PC-9 (cell line): ENCODE results near the gene ZBTB7A. TPM values are rescaled to one million over a fixed set of nuclear protein-coding genes. Genes with fewer than 3 reads are reported as not detected.
"Not testable (repeated sequence)": the region's sequence is repeated elsewhere in the genome, so short reads cannot be mapped to it uniquely, and the experiment has no call there.

Experiments
- BruUV-seq: library from RNA; stranded (reverse); fragments of 400-500 nt; replicated peaks from 2 replicates; lab custom pipeline; 2021; lab: Mats Ljungman, UMichigan
- CTCF ChIA-PET: fragments of 300-600 bp; sonication (Branson Sonifier 250); formaldehyde crosslinking; loops from one replicate; lab custom pipeline; 2022; ENCODE audit warnings: antibody characterized with exemption; lab: Charles Lee
- POLR2A ChIA-PET: fragments of 300-600 bp; sonication (Branson Sonifier 250); formaldehyde crosslinking; loops from one replicate; lab custom pipeline; 2022; ENCODE audit warnings: antibody characterized with exemption; ENCODE audit not compliant: unreplicated experiment; lab: Charles Lee
- DNase-seq, 2 experiments: peaks; one replicate each; pipeline versions ENCODE4 v3.0.0 to v3.0.0-alpha.2; 2015 to 2022; ENCODE audit warnings: mixed read lengths in 1 of 2
- H2AFZ ChIP-seq: fragments of 200-600 bp; sonication (generic); 2 replicates; pipeline ENCODE4 v1.8.1; 2017; ENCODE audit warnings: antibody characterized with exemption
- H3F3A ChIP-seq: fragments of 200-600 bp; sonication (generic); 2 replicates; pipeline ENCODE4 v1.8.1; 2017; ENCODE audit warnings: antibody characterized with exemption, mild to moderate bottlenecking, low read depth; ENCODE audit not compliant: insufficient read depth
- H3K27ac ChIP-seq: fragments of 200-600 bp; sonication (generic); 2 replicates; pipeline ENCODE4 v1.6.1; 2016; ENCODE audit warnings: mixed run types
- H3K27me3 ChIP-seq: fragments of 200-600 bp; sonication (generic); 2 replicates; pipeline ENCODE4 v1.6.1; 2016; ENCODE audit warnings: low read depth, mixed run types; ENCODE audit not compliant: insufficient read depth
- H3K36me3 ChIP-seq: fragments of 200-600 bp; sonication (generic); 2 replicates; pipeline ENCODE4 v1.6.1; 2016; ENCODE audit warnings: low read depth, mixed run types
- H3K4me1 ChIP-seq: fragments of 200-600 bp; sonication (generic); replicated peaks from 2 replicates; pipeline ENCODE4 v1.6.1; 2016; ENCODE audit warnings: mixed run types; ENCODE audit not compliant: insufficient read depth
- H3K4me2 ChIP-seq: fragments of 200-600 bp; sonication (generic); 2 replicates; pipeline ENCODE4 v1.6.1; 2017; ENCODE audit warnings: mixed run types
- H3K4me3 ChIP-seq: fragments of 200-600 bp; sonication (generic); 2 replicates; pipeline ENCODE4 v1.6.1; 2016; ENCODE audit warnings: mixed run types
- H3K79me2 ChIP-seq: fragments of 200-600 bp; sonication (generic); 2 replicates; pipeline ENCODE4 v1.6.1; 2017; ENCODE audit warnings: low read depth, mixed run types
- H3K9me2 ChIP-seq: fragments of 200-600 bp; sonication (generic); 2 replicates; pipeline ENCODE4 v1.8.1; 2017; ENCODE audit warnings: mild to moderate bottlenecking; ENCODE audit not compliant: insufficient read depth
- H3K9me3 ChIP-seq: fragments of 200-600 bp; sonication (generic); 2 replicates; pipeline ENCODE4 v1.8.1; 2016; ENCODE audit warnings: low read depth; ENCODE audit not compliant: insufficient read depth
- H4K20me1 ChIP-seq: fragments of 200-600 bp; sonication (generic); 2 replicates; pipeline ENCODE4 v1.8.1; 2017; ENCODE audit not compliant: insufficient read depth
- CTCF ChIP-seq: fragments of 200-600 bp; sonication (generic); conservative IDR thresholded peaks from 2 replicates; pipeline ENCODE4 v1.6.1; 2017; ENCODE audit warnings: mixed run types, antibody characterized with exemption, mild to moderate bottlenecking, moderate library complexity
- EZH2 ChIP-seq: fragments of 200-600 bp; sonication (generic); IDR thresholded peaks from 2 replicates; pipeline ENCODE4 v1.8.0; 2017; ENCODE audit warnings: antibody characterized with exemption, low read depth
- intact Hi-C: fragments of 100-400 bp; cut with micrococcal nuclease; formaldehyde crosslinking; loops from one replicate; pipeline ENCODE4 v1.10.0; 2022; ENCODE audit not compliant: unreplicated experiment
- total RNA-seq: library from RNA; stranded (reverse); gene quantifications from 2 replicates; pipeline ENCODE4 v1.2.3, GENCODE V29; 2021

Gene ZBTB7A
- total RNA-seq, 1 experiment from 2014 or later: 41.2 TPM

GRCh38 chr19:4012975-4013634, 53.6 kb downstream of the ZBTB7A start:
- Histone ChIP-seq H4K20me1 (peaks cover 15% of the 10 kb centered on the region), H3K27ac (no peak overlapping the region), H3K9me2 (no peaks in the 10 kb centered on the region), H3F3A (no peaks in the 10 kb centered on the region), H3K36me3 (no peaks in the 10 kb centered on the region), H2AFZ (no peak overlapping the region), H3K4me3 (no peak overlapping the region), H3K4me1 (no peaks in the 10 kb centered on the region), H3K9me3 (no peaks in the 10 kb centered on the region), H3K27me3 (no peaks in the 10 kb centered on the region), H3K79me2 (peaks cover 19% of the 10 kb centered on the region), H3K4me2 (no peak overlapping the region)
- ChIA-PET CTCF (no interaction called here), POLR2A (no interaction called here)
- intact Hi-C loops: no loop called here
- BruUV-seq: no TSS peak
- no peak for DNase-seq
- no peak for TF ChIP-seq CTCF
- TF ChIP-seq EZH2: no peak

- no peaks in the 10 kb centered on the region for H3K27me3 ChIP-seq
- no peaks in the 10 kb centered on the region for H3K36me3 ChIP-seq
- H3K79me2 ChIP-seq: peaks cover 21% of the 10 kb centered on the region
- no peak overlapping the region for H3K27ac ChIP-seq
- ChIA-PET POLR2A (no interaction called here), CTCF (no interaction called here)
- no peak overlapping the region for H3K4me3 ChIP-seq
- no TSS peak for BruUV-seq
- no peaks in the 10 kb centered on the region for H3F3A ChIP-seq
- intact Hi-C loops: no loop called here
- peaks cover 15% of the 10 kb centered on the region for H4K20me1 ChIP-seq
- no peaks in the 10 kb centered on the region for H3K9me2 ChIP-seq
- no peaks in the 10 kb centered on the region for H3K9me3 ChIP-seq
- no peak overlapping the region for H3K4me2 ChIP-seq
- no peak overlapping the region for H2AFZ ChIP-seq
- no peak for DNase-seq
- no peaks in the 10 kb centered on the region for H3K4me1 ChIP-seq
- TF ChIP-seq CTCF: no peak
- TF ChIP-seq EZH2: no peak
Measured at GRCh38 chr19:4012092-4012974, 54.4 kb downstream of the ZBTB7A start.

GRCh38 chr19:4011430-4011829, 55.3 kb downstream of the ZBTB7A start:
- intact Hi-C loops, H3K4me3 ChIP-seq: not testable (repeated sequence)
- peaks cover 15% of the 10 kb centered on the region for H4K20me1 ChIP-seq

More at GRCh38 chr19:4011430-4011829, 55.3 kb downstream of the ZBTB7A start:
- H3K4me2 ChIP-seq, H3K36me3 ChIP-seq, H3K27me3 ChIP-seq, CTCF ChIA-PET, POLR2A ChIA-PET, H3K9me2 ChIP-seq, H3F3A ChIP-seq, BruUV-seq, H3K27ac ChIP-seq, H3K4me1 ChIP-seq, DNase-seq, H3K9me3 ChIP-seq, H2AFZ ChIP-seq: not testable (repeated sequence)
- peaks cover 21% of the 10 kb centered on the region for H3K79me2 ChIP-seq
